Activated CD4-positive, CD25-positive, alpha-beta regulatory T cell treated with anti-CD3 and anti-CD28 coated beads, Interleukin-2, amount 50 U/mL, for 72 hours (primary cell): Measurements from ENCODE around the gene INTS2.
"Not testable (repeated sequence)": the region's sequence is repeated elsewhere in the genome, so short reads cannot be mapped to it uniquely, and the experiment has no call there.

Experiments used
- DNase-seq: peaks from one replicate; pipeline ENCODE4 v3.0.0; 2021

The INTS2 gene, protein sequence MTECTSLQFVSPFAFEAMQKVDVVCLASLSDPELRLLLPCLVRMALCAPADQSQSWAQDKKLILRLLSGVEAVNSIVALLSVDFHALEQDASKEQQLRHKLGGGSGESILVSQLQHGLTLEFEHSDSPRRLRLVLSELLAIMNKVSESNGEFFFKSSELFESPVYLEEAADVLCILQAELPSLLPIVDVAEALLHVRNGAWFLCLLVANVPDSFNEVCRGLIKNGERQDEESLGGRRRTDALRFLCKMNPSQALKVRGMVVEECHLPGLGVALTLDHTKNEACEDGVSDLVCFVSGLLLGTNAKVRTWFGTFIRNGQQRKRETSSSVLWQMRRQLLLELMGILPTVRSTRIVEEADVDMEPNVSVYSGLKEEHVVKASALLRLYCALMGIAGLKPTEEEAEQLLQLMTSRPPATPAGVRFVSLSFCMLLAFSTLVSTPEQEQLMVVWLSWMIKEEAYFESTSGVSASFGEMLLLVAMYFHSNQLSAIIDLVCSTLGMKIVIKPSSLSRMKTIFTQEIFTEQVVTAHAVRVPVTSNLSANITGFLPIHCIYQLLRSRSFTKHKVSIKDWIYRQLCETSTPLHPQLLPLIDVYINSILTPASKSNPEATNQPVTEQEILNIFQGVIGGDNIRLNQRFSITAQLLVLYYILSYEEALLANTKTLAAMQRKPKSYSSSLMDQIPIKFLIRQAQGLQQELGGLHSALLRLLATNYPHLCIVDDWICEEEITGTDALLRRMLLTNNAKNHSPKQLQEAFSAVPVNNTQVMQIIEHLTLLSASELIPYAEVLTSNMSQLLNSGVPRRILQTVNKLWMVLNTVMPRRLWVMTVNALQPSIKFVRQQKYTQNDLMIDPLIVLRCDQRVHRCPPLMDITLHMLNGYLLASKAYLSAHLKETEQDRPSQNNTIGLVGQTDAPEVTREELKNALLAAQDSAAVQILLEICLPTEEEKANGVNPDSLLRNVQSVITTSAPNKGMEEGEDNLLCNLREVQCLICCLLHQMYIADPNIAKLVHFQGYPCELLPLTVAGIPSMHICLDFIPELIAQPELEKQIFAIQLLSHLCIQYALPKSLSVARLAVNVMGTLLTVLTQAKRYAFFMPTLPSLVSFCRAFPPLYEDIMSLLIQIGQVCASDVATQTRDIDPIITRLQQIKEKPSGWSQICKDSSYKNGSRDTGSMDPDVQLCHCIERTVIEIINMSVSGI

DNA sequence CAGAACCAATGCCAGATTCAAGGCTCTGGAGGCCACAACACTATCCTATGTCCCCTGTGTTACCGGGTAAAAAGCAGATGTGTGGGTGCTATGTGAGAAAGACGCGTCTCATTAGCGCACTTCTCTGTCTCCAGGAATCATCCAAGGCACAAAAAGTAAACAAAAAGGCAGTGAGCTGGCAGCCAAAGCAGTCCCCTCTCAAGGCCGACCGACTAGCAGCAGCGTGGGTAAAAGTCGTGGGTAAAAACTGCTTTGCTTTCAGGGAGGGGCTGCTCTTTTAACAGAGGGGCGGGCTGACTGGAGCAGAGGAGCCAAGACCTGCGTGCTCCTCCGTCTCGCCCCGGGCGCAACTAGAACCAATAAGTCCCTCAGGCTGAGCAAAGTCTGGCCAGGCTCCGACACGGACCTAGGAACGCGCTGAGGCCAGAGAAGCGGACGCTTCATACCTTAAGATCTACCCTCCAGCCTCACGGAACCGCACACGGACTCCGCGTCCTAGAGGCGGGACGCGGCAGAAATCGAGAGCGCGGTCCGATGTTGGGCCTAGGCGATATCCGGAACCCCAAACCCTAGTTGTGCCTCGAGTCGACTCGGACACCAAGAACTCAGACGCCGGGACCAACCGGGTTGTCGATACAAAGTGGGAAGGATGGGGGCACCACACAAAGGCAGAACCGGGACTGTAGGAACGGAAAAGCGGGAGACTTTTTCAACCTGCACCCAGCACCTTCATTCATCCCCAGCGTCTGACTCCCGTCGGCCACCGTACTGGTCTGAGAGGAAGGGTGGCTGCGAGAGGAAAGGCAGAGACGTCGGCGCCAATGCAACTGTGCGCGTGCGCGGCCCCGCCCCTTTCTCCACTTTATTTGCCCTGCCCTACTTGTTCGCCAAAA, at the start of gene INTS2:
Gene INTS2 (minus strand): TSS at position 775 of the 893 bp plus-strand sequence. CDS start 1,338 bp downstream, outside the sequence.
- DNase-seq = peak; percentile 95

DNA sequence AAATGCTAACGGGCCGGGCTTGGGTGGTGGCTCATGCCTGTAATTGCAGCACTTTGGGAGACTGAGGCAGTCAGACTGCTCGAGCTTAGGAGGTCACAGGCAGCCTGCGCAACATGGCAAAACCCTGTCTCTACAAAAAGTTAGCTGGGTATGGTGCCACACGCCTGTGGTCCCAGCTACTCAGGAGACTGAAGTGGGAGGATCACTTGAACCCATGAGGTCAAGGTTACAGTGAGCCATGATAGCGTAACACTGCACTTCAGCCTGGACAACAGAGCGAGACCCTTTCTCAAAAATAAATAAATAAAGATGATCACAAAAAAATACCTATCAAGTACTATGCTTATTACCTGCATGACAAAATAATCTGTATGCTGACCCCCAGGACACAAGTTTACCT, 46.3 kb upstream of the INTS2 start:
- no peak for DNase-seq

DNA sequence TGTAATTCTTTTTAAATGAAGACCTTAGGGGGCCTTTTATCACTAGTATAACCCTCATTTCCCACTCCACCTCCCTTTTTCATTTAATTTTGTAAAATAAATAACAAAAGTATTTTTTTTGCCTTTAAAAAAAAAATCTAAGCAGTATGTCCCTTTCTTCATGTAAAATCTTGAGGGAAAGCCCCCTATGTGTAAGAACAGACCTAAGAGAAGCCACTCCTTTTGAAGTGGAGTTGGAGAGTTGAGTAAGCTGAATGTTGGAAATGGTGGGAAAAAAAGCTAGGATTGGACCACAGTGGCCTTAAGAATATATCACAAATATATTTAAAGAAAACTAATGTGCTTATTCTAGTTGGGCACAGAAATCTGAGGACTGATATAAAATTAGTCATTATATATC, 44.5 kb upstream of the INTS2 start:
- no peak for DNase-seq

DNA sequence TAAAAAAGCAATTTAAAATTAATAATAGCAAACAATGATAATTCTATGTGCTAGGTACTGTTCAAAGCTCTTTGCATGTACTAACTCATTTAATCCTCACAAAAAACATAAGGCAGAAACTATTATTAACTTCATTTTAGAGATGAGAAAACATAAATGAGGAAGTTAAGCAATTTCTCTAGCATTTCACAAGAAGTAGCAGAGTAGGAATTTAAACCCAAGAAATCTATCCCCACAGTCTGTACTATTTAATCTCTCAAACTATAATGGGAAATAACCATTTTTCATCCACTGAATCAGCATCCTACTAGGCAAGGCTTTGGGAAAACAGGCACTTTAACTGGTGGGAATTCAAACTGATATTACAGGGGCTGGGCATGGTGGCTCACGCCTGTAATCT, 42.2 kb upstream of the INTS2 start:
- DNase-seq = no peak

DNA sequence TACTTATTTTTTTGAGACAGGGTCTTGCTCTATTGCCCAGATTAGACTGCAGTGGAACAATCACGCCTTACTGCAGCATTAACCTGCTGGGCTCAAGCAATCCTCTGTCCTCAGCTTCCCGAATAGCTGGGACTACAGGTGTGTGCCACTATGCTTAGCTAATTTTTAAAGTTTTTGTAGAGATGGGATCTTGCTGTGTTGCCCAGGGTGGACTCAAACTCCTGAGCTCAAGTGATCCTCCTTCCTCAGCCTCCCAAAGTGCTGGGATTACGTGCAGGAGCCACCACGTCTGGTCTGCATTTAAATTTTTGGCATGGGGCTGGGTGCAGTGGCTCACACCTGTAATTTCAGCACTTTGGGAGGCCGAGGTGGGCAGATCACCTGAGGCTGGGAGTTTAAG, 41.0 kb upstream of the INTS2 start:
- no peak for DNase-seq

DNA sequence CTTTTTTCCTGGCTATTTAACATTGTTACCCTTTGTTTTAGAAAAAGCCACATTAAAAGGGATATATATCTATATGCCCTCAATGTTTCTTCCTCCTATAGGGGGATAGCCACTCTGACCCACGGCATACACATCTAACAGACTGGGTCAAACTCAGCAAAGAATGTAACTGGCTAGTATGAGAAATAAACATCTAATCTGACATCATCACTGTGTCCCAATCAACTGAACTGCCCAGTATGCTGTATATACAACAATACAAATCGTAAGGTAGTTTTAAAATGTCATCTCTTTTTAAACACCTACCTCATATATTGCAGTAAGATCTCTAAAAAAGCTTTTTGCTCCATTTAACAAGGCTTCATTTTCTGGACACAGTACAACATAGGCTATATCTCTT, 39.9 kb upstream of the INTS2 start:
- no peak for DNase-seq

DNA sequence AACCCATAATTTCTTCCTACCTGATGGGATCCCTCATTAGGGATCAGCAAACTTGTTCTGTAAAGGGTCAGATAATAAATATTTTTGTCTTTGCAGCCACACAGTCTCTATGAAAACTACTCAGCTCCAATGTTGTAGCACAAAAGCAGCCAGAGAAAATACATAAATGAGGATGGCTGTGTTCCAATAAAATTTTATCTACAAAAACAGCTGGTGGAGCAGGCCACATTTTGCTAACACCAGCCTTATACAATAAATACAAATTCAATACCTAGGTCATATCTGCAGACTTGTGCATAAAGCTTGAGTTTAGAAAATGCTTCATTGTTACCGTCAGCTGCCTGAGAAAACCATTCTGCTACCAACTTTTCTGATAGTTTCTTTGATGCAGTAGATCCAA, 38.4 kb upstream of the INTS2 start:
- no peak for DNase-seq

DNA sequence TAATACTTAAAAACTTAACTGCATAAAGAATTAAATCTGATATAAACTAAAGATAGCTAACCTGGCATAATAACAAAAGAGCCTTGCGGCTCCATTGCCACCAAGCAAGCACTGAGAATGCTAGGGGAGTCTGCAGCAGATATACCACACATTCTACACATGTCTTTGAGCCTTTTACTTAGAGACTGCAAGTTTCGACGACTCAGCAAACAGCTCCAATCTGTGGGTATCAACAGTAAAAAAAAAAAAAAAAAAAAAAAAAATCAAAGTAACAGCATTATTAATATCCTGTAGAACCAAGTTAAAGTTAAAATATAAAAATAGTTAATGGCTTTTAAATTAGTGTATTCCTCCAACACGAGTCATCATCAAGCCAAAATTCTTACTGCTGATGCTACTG, 27.8 kb upstream of the INTS2 start:
- DNase-seq = no peak

DNA sequence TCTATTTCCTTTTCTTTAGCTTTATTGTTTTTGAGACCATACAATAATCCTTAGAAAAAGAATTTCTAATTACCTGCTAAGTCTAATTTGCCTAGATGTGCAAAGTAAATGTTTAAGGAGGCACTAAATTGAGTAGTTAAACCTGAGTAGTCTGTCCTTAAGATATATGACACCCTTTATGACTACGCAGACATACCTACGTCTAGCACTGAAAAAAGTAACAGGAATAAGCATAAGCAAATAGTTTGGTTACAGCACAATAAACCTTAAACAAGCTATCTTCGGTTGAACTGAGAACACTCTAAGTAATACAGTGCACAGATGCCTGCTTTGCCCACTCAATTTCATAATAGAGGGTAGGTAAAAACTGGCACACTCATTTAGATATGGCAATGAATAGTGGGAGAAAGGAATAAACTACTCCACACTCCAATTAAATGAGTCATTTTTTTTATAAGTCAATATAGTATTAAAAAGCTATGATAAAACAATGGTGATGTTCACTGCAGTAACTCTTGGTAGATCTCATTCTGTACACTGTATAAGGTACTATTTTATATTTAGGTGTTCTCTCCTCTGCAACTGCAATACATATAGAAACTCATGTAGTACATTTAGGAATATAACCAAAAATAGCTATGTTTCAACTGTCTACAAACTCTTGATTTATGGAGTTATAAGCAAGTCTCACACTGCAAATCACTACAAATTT, 19.7 kb upstream of the INTS2 start:
- no peak for DNase-seq

DNA sequence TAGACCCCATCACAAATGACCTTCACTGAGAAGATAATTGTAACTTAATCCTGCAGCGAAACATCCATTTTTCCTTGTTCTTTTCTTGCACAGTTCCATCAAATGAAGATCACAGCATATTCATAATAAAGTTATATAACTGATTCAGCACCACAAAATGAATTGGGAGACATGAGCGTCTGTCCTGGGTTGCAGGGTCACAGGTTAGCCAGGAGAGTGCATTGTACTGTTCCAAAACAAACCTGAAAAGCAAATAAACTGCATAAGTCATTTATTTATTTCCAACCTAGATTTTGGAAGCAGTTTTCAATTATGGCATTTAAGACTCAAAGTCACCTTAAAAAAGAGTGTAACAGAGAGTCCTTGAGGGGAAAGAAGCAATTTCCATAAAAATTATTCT, 18.6 kb upstream of the INTS2 start:
- no peak for DNase-seq

DNA sequence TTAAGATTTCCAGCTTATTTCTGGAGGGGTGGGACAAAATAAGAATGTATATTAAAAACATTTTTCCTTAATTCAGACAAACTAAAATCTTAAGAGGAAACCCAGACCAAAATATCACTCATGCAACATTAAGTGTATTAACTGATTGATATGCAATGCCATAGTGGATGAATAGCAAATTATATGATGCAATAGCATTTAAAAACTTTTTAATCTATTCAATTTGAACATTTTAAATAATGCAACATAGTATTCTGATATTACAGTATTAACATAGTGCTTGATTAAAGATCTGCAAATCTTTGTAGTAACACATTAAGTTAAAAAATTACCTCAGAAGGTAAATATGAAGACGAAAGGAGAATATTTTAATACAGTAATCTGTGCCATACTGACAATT, 15.3 kb upstream of the INTS2 start:
- no peak for DNase-seq

DNA sequence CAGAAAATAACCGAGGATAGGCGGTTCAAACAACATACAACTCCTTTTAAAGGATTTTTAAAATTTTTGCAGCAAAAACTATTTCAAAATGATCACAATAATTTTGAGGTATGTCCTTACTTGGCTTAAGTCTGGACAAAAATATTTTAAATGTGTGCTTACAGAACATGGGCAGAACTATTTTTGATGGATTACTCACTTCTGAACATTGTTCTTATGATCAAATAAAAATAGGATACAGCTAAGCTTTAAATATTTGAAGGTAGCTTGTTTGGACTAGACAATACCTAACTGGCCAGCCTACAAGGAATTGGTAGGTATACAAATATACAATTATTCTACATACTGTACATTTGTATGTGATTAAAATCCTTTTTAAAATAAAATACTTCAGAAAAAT, 14.3 kb upstream of the INTS2 start:
- no peak for DNase-seq

DNA sequence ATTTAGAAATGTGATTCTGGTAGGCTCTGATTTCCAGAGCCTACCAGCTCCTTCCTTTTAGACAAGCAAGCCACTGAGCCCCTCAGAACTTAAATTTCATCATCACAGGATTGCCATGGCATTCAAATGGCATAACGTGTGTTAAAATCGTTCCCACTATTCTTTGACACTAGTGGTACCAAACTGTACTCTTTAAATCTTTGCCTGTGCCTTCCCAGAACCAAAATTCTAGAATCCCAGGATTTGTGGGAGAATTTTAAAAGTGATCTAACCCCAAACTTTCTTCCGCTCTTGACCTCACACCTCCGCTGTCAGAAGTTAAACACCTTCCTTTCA, 287 bp upstream of the INTS2 start:
- no peak for DNase-seq

DNA sequence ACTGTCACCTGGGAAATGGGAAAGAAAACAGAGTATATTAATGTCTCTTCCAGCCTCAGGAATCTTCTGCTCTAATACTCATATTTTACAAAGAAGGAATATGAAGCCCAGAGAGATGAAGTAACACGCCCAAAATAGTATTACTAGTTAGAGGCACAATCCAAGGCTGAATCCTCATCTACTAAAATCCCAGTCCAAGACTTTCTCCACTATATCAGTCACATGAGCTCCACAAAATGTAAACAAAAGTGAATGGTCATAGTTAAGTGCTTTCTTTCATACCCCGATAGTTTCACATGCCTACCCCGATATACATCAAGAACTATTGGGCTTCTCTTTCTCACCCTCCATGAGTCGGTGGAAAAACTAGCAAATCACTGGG, 965 bp downstream of the INTS2 start:
- DNase-seq = no peak

DNA sequence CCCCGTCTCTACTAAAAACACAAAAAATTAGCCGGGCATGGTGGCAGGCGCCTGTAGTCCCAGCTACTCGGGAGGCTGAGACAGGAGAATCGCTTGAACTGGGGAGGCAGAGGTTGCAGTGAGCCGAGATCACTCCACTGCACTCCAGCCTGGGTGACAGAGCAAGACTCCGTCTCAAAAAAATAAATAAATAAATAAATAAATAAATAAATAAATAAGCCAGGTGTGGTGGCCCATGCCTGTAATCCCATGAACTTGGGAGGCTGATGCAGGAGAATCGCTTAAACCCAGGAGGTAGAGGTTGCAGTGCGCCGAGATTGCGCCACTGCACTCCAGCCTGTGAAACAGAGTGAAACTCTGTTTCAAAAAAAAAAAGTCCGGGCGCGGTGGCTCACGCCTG, 12.6 kb downstream of the INTS2 start:
- DNase-seq = not testable (repeated sequence)

DNA sequence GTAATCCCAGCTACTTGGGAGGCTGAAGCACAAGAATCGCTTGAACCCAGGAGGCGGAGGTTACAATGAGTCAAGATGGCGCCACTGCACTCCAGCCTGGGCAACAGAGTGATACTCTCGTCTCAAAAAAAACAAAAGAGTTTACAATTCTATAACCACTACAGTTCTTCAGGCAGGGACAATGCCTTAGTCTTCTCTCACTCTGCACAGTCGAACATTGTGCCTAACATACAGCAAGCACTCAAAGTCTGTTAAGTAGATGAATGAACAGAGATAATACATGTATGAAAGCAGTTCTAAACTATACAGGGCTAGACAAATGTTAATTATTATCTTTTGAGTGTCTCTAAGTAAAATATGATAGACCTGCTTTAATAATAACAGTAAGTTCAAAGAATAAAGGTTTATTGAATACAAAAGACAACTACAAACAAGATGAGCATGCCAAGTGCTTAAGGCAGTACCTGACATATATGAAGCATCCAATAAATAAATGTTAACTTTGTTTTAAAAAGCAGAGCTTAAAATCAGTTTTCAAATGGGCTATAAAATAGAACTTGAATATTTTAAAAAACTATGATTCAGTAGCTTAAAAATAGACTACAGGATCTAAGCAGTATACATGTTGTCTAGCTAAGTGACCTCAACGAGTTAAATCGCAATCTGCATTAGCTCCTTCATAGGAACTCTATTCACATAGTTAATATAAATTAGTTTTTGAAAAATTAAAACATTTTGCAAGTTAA, 19.3 kb downstream of the INTS2 start:
- no peak for DNase-seq

DNA sequence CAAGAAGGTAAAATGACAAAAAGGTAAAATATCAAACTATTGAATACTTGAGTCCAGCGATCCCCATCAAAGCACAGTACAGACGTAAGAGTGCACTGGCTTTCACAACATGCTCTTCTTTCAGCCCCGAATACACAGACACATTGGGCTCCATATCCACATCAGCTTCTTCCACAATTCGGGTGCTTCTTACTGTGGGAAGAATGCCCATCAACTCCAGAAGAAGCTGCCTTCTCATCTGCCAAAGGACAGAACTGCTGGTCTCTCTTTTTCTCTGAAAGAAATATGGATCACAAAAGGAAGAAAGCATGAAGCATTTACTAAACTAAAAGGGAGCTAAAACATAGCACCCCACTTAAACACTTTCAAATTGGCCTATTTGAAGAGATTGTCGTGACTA, 20.4 kb downstream of the INTS2 start:
- no peak for DNase-seq

DNA sequence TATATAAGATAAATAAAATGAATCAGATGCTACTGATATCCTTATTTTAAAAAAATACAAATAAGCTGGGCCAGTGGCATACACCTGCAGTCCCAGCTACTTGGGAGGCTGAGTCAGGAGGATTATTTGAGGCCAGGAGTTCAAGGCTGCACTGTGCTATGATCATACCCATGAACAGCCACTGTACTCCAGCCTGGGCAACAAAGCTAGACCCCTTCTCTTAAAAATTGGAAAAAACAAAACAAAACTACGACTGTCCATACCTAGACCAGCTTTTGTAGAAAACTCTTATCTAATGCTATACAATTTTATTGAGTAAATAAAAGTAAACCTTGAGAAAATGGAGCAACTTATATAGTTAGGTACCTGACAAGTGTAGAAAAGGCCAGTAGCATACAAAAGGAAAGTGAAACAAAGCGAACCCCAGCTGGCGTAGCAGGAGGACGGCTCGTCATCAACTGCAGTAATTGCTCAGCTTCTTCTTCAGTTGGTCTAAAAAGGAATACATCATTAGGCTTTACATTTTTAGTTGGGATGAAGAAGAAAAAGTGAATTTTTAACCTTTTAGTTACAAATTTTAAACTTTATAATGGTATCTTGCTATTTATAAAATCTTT, 23.6 kb downstream of the INTS2 start:
- DNase-seq = no peak

DNA sequence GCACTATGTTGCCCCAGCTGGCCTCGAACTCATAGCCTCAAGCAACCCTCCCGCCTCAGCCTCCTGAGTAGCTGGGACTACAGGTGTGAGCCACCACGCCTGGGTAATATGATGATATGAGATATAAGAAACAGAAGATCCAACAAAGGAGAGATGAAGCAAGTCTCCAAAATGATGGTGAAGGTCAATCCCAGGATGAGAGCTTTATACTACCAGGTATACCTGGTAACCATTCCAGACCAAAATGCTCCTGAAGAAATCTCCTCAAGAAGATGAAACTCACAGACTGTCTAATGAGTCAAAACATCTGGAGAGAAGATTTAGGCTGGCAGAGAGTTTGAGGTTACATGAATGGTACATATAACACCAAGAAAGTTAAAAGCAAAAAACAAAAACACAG, 24.5 kb downstream of the INTS2 start:
- DNase-seq = no peak

DNA sequence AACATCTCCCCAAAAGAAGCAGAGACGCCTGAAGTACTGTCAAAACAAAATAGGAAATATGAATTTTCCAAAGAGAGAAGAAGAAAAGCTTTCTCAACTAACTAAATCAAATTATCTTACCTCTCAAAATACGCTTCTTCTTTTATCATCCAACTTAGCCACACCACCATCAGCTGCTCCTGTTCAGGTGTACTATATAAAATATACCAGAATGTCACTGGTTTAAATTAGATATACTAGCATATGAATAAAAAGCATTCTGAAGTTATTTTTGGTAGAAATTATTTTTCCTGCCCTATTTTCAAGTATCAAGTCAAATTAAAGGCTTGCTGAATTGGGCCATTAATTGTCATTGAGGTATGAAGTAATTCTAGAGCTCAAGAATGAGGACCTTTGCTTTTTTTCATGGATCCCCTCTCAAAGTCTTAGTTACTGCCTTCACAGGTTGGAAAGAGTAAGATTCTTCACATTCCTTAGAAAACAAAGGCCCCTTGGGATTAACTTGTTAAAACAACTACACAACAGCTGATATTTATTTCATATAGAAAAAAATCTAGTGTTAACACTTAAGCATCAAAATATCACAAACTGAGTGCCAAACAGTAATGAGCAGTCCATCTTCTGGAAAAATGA, 30.1 kb downstream of the INTS2 start:
- no peak for DNase-seq
